ENCODE results near the gene ZMYM4. TPM values are rescaled to one million over a fixed set of nuclear protein-coding genes. Genes with fewer than 3 reads are reported as not detected.

Gene ZMYM4
- total and polyA plus RNA-seq, 10 of the 15 experiments (the other 5 are each of a cell fraction or from before 2014, with no cell fraction given): 8.0 to 37.0 (median 28.1) TPM

DNA sequence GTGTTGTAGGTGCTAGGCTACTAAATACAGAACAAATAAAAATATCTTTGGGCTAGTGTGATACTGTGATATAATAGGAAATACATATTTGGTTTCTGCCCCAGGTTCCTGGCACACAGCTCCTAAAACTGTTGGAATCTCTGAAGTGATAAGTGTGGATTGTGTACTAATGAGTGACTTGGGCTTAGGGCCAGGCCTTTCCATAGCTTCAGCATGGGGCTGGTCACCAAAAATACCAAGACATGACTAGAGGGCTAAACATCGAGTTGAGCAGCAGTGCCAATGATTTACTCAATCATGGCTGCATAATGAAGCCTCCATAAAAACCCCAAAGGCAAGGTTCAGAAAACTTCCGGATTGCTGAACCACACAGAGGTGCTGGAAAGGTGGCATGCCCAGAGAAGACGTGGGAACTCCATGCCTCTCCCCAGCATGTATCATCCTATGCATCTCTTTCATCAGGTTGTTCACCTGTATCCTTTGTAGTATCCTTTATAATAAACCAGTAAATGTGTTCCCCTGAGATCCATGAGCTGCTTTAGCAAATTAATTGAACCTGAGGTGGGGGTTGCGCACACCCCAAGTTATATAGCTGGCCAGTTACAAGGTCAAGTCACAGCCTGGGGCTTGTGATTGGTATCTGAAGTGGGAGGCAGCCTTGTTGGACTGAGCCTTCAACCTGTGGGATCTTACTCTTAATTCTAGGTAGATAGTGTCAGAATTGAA is 51.6 kb downstream of the ZMYM4 start:
- 95% methylated on average over 4 of the region's 4 CpGs for WGBS (ENCODE audit: insufficient coverage, insufficient replicate concordance, low lambda C conversion rate, missing lambda C conversion rate)
- ChIA-PET RAD21 (ENCODE audit: unreplicated experiment) (no interaction called here), SMC1A (ENCODE audit: uncharacterized antibody, unreplicated experiment) (interaction anchor here (1.0 to 1.8 kb wide), 2 partner anchors 14 to 303 kb away, joined by 4 to 5 read pairs; no protein-coding TSS in a partner anchor), CTCF (interaction anchor here (1.4 to 1.5 kb wide), 2 partner anchors 22 to 118 kb away, joined by 3 to 4 read pairs; no protein-coding TSS in a partner anchor), POLR2A (no interaction called here)
- Histone ChIP-seq H3K4me1 (ENCODE audit: control insufficient read depth, insufficient read depth, low read length) (peaks cover 3% of the 10 kb centered on the region; the same call in 1 of the 2 replicates), H3K27me3 (replicated peaks in 1 of 2; ENCODE audit: control insufficient read depth in 2 of 2, insufficient read depth in 2 of 2, low read length in 1 of 2) (no peaks in the 10 kb centered on the region), H3K36me3 (ENCODE audit: control insufficient read depth in 2 of 2, insufficient read depth in 2 of 2, low read length in 1 of 2) (no peaks in the 10 kb centered on the region), H3K9ac (ENCODE audit: control insufficient read depth, insufficient read depth, low read length) (no peak overlapping the region), H3K9me3 (replicated peaks; ENCODE audit: control insufficient read depth, insufficient read depth, low read length) (no peaks in the 10 kb centered on the region), H3K4me2 (ENCODE audit: control insufficient read depth, insufficient read depth) (no peak overlapping the region), H3K79me2 (ENCODE audit: control insufficient read depth, insufficient read depth, low read length) (no peaks in the 10 kb centered on the region), H4K20me1 (ENCODE audit: control insufficient read depth, insufficient read depth) (no peaks in the 10 kb centered on the region), H3K27ac (ENCODE audit: control insufficient read depth, insufficient read depth) (no peak overlapping the region), H2AFZ (ENCODE audit: control insufficient read depth, low read depth, low read length) (no peak overlapping the region), H3K4me3 (no peak overlapping the region)
- in situ Hi-C loops (cut with MboI) (no loop called here), intact Hi-C loops (cut with micrococcal nuclease; ENCODE audit: unreplicated experiment) (no loop called here)
- no peak for FAIRE-seq
- no peak for ATAC-seq
- BruUV-seq (replicated peaks): no TSS peak
- no peak for DNase-seq (ENCODE audit: low read depth, low spot score)
- TF ChIP-seq, protein P1, sequence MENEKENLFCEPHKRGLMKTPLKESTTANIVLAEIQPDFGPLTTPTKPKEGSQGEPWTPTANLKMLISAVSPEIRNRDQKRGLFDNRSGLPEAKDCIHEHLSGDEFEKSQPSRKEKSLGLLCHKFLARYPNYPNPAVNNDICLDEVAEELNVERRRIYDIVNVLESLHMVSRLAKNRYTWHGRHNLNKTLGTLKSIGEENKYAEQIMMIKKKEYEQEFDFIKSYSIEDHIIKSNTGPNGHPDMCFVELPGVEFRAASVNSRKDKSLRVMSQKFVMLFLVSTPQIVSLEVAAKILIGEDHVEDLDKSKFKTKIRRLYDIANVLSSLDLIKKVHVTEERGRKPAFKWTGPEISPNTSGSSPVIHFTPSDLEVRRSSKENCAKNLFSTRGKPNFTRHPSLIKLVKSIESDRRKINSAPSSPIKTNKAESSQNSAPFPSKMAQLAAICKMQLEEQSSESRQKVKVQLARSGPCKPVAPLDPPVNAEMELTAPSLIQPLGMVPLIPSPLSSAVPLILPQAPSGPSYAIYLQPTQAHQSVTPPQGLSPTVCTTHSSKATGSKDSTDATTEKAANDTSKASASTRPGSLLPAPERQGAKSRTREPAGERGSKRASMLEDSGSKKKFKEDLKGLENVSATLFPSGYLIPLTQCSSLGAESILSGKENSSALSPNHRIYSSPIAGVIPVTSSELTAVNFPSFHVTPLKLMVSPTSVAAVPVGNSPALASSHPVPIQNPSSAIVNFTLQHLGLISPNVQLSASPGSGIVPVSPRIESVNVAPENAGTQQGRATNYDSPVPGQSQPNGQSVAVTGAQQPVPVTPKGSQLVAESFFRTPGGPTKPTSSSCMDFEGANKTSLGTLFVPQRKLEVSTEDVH (IDR thresholded peaks at IDR 0.05; ENCODE audit: low read depth, partially characterized antibody): no peak
- TF ChIP-seq ZSCAN29 (IDR thresholded peaks at IDR 0.05) (no peak), NFYA (IDR thresholded peaks at IDR 0.05; ENCODE audit: borderline replicate concordance, low read depth, low read length) (no peak), MEF2A (IDR thresholded peaks at IDR 0.05; ENCODE audit: insufficient read depth, low read depth, low read length) (no peak), HDGF (IDR thresholded peaks at IDR 0.05) (no peak), MEF2B (IDR thresholded peaks at IDR 0.05; ENCODE audit: partially characterized antibody, poor library complexity, severe bottlenecking) (no peak), PML (IDR thresholded peaks at IDR 0.05; ENCODE audit: low read length) (no peak), ZBED1 (IDR thresholded peaks at IDR 0.05; ENCODE audit: borderline replicate concordance) (no peak), RBBP5 (conservative IDR thresholded peaks at IDR 0.05) (no peak), MTA2 (IDR thresholded peaks at IDR 0.05; ENCODE audit: low read depth) (no peak), YBX1 (IDR thresholded peaks at IDR 0.05) (no peak), TCF7 (IDR thresholded peaks at IDR 0.05; ENCODE audit: borderline replicate concordance) (no peak)
- TF ChIP-seq, protein P2, sequence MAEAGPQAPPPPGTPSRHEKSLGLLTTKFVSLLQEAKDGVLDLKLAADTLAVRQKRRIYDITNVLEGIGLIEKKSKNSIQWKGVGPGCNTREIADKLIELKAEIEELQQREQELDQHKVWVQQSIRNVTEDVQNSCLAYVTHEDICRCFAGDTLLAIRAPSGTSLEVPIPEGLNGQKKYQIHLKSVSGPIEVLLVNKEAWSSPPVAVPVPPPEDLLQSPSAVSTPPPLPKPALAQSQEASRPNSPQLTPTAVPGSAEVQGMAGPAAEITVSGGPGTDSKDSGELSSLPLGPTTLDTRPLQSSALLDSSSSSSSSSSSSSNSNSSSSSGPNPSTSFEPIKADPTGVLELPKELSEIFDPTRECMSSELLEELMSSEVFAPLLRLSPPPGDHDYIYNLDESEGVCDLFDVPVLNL (IDR thresholded peaks at IDR 0.05; ENCODE audit: low read depth, low read length): no peak
- TF ChIP-seq, protein P3, sequence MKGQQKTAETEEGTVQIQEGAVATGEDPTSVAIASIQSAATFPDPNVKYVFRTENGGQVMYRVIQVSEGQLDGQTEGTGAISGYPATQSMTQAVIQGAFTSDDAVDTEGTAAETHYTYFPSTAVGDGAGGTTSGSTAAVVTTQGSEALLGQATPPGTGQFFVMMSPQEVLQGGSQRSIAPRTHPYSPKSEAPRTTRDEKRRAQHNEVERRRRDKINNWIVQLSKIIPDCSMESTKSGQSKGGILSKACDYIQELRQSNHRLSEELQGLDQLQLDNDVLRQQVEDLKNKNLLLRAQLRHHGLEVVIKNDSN (IDR thresholded peaks at IDR 0.05; ENCODE audit: borderline replicate concordance, extremely low read length, insufficient read depth, low read depth, low read length): no peak
- TF ChIP-seq, protein P4, sequence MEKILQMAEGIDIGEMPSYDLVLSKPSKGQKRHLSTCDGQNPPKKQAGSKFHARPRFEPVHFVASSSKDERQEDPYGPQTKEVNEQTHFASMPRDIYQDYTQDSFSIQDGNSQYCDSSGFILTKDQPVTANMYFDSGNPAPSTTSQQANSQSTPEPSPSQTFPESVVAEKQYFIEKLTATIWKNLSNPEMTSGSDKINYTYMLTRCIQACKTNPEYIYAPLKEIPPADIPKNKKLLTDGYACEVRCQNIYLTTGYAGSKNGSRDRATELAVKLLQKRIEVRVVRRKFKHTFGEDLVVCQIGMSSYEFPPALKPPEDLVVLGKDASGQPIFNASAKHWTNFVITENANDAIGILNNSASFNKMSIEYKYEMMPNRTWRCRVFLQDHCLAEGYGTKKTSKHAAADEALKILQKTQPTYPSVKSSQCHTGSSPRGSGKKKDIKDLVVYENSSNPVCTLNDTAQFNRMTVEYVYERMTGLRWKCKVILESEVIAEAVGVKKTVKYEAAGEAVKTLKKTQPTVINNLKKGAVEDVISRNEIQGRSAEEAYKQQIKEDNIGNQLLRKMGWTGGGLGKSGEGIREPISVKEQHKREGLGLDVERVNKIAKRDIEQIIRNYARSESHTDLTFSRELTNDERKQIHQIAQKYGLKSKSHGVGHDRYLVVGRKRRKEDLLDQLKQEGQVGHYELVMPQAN (conservative IDR thresholded peaks at IDR 0.05): no peak

Data from GM12878 (cell line).